GM21367 (cell line): ENCODE data around the gene SPINT3.

ENCODE experiments used
- ATAC-seq: cut with Tn5 transposase; IDR thresholded peaks from one replicate; pipeline ENCODE4 v1.9.1; 2021; ENCODE audit not compliant: unreplicated experiment

SPINT3 gene, protein sequence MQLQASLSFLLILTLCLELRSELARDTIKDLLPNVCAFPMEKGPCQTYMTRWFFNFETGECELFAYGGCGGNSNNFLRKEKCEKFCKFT

DNA sequence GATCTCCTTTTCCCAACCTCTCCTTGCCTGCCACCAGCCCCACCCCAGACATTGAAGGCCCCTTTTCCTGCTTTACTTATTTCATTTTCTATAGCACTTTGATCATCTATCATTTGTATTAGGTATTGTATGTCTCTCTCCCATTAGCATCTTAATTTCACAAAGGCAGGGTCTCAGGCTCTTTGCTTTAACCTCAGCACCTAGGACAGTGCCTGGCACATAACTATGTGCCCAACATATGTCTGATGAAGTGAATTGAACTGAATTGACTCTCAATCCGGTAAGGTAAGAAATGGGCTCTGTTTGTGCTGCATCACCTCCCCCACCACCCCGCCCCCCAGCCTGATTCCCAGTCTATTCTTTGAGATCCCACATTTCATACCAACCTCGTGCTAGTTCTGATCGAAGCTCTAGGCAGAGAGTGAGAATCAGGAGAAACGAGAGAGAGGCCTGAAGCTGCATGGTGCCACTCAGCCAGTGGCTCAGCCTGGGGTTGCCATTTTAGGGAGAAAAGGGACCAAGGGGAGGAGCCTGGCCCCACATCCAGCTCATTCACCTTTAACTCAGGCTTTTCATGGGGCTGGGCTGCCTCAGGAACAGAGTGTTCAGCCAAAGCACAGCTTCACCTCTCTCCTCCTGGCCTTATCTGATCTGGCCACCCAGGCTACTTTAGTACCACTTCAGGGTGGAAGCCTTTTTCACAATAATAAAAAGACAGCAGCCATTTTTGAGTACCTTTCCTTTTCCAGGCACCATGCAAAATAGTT is at the start of gene SPINT3:
Gene SPINT3, minus strand, starts transcription at position 476 of the 767 bp plus-strand sequence. Its CDS starts 14 bp downstream, at position 462.
- ATAC-seq: no peak

DNA sequence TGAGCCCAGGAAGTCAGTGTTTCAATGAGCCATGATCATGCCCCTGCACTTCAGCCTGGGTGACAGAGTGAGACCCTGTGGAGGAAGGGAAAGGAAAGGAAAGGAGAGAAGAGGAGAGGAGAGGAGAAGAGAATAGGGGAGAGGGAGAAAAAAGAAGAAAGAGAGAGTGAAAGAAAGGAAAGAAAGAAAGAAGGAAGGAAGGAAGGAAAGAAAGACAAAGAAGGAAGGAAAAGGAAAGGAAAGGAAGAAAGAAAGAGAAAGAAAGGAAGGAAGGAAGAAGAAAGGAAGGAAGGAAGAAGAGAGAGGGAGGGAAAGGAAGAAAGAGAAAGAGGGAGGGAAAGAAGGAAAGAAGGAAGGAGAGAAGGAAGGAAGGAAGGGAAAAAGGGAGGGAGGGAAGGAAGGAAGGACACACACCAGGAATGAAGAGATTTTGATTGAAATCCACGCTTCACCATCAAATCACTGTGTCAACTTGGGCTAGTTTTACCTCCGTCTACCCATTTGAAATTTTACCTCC is 49.4 kb upstream of the SPINT3 start:
- ATAC-seq: no peak

DNA sequence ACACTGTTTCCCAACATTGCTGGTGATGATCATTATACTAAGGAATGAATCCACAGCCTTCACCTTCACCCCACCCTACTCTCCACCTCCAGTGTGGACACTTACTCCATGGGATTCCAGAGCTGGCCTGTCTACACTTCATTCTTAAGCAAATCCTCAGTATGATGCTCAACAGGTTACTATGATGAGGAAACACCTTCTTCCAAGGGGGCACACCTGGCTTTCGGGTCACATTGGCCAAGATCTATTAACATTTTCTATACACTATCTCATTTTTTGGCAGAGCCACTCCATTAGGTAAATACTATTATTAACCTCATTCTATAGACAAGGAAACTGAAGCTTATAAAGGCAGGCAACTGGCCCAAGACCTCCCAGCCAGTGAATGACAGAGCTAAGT is 39.8 kb upstream of the SPINT3 start:
- ATAC-seq: no peak

DNA sequence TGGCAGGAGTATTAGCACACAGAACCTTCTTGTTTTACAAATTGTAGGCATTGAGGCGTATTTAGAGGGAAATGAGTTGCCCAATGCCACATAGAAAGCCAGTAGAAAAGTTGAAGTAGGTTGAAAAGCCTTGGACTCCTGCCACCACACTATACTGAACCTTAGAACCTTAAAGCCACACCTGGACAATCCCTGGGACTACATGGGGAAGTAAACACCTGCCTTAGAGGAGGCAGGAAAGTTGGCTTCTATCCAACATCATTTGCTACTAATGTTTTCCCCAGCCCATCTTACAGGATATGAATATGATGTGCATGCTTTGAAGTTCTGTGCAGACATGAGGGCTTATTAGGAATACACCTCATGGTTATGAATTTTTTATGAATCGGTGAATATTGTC is 37.0 kb upstream of the SPINT3 start:
- no peak for ATAC-seq

DNA sequence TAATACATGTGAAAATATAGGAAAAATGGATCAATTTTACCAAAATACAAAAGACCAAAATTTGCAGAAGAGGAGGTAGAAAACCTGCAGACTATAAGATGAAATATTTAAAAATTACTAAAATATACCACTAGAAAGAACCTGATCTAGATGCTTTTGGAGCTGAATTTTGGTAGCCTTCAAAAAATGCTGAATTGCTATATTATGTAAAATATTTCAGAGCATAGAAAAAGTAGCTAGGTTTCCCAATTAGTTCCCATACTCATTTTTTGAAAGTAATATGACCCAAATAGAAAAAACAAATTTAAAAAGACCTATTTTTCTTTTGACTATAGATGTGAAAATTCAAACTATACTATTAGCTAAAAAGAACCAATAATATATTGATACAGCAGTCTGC is 35.3 kb upstream of the SPINT3 start:
- ATAC-seq: no peak

DNA sequence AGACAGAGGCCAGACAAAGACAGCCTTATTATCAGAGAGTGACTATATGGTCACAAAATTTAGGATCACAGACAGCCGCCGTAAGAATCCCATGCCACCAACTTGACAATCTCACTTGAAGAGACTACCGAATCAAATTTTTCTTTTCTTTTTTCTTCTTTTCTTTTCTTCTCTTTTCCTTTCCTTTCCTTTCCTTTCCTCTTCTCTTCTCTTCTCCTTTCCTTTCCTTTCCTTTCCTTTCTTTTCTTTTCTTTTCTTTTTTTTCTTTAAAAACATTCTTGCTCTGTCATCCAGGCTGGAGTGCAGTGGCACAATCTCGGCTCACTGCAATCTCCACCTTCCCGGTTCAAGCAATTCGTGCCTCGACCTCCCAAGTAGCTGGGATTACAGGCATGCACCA is 33.0 kb upstream of the SPINT3 start:
- ATAC-seq: no peak

DNA sequence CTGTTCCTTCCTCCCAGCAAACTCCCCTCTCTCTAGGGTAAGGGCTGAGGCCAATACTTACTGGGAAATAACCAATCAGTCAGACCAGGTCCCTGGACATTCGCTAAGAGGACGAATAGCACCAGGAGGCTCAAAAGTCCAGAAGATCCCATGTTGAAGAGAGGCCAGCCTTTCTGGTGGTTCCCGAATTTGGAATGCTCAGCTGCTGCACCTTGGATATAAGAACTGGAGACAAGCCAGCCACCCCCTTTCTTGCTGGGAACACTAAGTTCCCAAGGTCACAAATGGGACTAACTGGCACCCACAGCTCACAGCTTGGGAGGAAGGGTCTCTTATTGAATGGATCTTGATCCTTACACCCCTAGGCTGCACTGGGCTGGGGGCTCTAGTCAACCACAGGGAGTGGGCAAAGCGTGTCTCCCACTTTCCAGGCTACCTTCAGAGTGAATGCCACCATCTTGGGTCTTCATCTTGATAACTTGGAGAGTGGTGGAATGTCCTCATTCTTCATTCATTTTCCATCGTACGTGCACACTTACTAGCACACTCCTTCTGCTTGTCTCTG is 31.9 kb upstream of the SPINT3 start, which contains the start of gene EPPIN:
Gene EPPIN, minus strand, starts transcription at position 196 of the 565 bp plus-strand sequence. Its CDS starts 44 bp downstream, at position 152.
- ATAC-seq: no peak

DNA sequence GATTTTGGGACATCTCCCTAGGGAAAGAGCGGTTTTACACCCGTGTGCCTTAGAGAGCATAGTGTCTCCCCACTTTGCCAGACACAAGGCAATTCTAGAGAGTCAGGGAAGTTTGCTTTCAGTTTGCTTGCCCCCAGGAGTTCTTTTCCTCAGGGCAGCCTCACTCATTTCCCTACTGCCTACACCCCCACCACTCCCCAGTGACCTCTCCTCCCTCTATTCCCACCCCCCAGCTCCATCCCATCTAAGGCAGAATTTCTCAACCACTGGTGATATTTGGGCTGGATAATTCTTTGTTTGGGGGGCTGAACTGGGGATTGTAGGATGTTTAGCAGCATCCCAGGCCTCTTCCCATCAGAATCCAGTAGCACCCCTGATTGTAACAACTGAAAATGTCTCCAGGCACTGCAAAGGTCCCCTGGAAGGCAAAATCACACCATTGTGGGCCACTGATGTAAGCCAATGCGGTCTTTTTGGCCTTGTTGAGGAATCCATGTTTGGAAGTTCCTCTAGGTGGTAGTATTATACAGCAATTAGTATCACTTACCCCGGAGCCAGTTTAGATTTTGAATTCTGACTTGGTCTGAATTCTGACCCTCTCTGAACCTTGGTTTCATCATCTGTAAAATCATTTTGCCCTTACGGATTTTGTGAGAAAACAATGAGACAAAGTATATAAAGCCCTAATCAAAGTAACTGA is 30.5 kb upstream of the SPINT3 start:
- no peak for ATAC-seq

DNA sequence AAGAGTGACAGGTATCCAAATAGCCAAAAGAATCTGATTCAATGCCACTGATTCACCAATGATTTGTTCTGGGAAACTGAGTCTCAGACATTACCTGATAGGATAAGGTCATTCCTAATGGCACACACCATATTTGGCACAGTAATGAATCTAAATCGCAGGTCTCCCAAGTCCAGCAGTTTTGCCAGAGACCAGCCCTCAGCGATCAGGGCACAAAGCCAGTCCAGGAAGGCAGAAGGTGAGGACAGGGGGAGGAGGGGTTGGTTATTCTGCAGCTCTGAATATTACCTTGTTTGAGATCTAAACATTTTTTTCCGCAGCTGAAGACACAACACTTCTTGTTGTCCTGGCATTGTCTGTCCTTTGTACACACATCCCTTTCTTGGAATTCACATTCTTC is 29.9 kb upstream of the SPINT3 start:
- no peak for ATAC-seq

DNA sequence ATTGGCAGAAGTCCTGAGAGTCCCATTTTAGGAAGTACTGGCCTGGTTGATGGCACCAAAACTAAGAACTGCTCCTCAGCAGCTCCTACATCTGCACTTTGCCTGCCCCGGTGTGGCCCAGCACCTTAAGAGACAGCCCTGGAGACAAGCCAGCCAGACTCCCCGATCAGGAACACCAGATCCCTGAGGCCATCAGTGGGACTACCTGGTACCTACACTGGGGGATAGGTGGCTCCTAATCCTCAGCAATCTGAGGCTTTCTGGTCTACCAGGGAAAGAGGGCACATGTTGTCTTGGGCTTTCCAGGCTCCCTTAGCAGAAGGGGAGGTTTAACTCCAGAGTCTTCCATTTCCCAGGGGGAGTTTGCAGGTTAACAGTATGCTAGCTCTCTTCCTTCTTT is 24.0 kb upstream of the SPINT3 start, which contains the start of gene WFDC6:
Gene WFDC6, minus strand, starts transcription at position 101 of the 400 bp plus-strand sequence. Its CDS starts 75 bp downstream, at position 26.
- ATAC-seq: no peak

DNA sequence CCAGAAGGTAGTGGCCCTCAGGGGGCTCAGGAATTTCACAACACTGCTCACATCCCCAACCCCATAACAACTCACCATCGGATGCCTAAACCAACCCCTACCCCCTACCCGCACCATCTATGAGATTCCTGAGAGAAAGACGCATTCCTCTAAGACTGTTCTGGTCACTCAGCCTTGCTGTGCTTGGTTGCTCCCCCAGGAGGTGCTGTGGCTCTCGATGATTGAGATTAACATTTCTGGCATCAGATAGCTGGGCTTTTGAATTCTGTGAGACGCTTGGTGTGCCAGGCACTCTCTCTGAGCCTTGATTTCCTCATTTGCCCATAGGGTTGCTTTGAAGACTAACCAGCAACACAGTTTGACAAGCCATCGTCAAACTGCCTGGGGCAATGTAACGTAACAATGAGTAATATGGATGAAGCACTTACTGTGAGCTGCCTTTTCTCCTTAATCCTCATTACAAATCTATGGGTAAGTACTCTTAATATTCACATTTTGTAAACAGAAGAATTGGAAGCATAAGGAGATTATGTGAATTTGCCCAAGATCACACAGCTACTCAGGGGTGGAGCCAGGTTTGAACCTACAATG is 22.9 kb upstream of the SPINT3 start:
- ATAC-seq: no peak

DNA sequence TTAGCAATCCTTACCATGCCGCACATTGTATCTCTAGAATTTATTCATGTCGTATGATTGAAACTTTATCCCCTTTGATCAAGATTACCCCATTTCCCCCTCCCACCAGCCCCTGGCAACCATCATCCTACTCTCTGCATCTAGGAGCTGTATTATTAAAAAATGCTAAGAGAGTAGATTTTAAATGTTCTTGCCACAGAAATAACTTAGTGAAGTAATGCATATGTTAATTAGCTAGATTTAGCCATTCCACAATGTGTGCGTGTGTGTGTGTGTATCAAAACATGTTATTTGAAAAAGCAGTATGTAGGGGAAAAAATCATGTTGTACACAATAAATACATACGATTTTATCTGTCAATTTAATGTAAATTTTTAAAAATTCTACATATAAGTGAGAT is 11.9 kb upstream of the SPINT3 start:
- ATAC-seq: no peak

DNA sequence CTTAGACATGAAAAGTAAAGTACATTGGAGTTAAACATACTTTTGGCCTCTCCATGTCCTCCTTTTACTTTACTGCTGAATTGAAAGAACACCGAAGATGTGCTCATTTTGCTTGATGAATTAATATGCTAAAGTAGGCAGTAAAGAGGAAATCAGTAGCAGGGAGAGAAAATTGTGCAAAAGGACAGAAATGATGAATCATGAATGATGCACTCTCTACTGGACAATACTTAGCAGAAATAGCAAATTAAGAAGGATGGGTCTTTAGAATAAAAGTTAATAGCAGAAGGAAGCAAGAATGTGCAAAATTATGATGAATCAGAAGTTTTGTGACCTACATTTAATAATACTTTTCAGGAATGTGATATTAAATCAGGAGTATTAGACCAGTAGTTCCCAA is 8.4 kb upstream of the SPINT3 start:
- ATAC-seq: no peak

DNA sequence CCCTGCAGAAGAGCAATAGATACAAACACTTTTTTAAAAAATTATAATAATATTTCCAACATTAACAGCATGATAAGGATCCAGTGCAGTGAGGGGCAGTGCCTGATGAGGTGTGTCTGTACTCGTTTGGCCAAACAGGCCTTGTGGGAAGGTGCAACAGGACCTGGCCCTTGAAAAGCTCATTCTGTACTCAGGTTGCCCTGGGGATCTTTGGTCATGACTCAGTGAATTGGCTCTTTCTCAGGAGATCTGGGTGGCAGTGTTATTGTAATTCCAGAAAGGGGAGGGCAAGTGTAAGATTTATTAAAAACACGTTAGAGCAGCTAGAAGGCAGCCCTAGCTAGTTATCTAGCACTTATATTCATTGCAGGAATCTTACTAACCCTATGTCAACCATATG is 2.9 kb upstream of the SPINT3 start:
- ATAC-seq: no peak

DNA sequence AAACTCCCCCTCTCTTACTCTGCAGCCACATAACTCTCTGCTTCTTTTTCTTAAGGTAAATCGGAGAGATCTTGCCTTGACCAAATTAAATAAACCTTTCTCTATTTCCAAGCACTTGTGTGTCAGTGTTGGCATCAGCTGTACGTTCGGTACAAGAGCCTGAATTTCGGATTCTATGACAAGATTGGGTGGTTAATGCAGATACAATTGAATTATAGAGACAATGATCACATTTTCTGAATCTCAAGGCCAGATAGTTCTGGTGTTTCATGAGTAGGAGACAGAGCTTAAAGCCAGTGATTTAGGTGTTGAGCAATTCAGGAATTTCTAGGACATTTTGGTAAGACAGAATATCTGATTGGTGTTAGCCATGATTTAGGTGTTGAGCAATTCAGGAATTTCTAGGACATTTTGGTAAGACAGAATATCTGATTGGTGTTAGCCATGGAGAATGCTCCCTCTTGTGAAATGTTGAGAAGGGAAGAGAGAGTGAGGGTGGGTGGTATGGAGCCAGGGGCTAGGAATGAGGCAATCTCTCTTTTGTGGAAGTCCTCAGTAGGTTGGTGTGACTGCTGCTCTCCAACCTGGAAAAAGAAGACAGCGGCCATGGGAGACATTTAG is 5.1 kb downstream of the SPINT3 start:
- ATAC-seq: no peak

DNA sequence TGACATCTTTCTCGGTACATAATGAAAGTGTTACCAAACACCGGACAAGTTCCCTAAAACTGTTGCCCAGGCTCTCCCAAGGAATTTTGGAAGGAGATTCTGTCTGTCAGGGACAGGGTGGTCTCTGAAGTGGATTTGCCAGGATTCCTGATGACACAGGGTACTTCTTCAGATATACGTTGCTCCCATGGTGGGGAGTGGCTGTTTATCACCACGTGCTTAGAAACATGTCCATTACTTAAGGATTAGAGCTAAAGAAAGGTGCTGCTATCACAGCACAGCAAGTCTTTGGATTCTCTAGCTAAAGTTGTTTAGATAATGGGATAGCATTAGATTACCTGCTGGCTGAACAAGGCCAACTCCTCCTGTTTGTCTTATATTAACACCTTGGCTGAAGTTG is 6.3 kb downstream of the SPINT3 start:
- ATAC-seq: no peak

DNA sequence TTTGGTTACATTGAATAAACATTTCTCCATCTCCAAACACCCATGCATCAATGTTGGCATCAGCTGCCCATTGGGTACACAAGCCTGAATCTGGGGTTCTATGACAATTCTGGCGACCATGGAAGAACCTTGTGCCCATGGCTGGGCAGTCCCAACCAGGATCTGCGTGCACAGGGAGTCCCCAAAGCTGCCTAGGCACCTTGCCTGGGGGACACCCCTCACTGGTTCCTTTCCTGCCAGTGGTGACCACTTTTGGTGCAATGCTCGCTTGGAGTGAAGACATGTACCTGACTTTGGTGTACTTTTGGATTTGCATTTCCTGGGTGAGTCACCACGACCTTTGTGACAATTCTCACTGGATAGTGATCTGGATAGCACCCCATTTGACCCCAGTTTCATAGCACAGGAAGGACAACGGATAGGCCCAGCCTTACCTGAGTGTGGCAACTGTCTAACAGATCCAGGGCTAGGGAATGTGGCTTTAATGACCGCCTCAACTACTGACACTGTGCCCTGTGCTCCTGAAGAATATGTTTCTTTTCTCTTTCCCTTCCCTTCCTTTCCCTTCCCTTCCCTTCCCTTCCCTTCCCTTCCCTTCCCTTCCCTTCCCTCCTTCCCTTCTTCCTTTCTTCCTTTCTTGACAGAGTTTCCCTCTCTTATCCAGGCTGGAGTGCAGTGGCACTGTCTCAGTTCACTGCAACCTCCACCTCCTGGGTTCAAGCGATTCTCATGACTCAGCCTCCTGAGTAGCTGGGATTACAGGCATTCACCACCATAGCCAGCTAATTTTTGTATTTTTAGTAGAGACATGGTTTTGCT is 7.1 kb downstream of the SPINT3 start:
- ATAC-seq: no peak

DNA sequence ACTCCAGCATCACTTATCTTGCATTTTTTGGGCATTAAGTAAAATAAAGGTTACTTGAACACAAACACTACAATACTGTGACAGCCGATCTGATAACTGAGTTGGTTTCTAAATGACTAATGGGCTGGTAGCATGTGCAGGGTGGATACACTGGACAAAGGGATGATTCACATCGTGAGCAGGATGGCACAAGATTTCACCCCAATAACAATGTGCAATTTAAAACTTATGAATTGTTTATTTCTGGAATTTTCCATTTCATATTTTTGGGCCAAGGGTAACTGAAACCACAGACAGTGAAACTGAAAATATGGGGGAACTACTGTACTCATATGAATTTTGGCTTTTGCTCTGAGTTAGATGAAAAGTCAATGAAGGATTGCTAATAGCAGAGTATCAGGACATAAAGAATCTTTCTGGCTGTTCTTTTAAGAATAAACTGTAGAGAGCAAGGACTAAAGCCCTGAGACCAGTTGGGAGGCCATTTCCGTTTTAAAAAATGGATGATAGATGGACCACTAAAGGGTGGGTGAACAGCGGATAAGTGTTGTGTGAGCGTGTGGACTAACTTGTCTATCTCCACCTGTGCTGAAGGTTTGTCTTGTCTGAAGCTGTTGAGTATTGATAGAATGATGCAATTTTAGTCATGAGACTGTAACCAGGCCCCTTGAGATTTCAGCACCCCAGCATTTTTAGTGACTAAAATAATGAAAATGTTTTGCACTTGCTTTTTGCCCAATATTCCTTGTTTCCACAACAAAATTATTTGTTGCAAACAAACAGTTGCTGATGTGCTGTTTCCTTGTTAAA is 8.2 kb downstream of the SPINT3 start:
- no peak for ATAC-seq

DNA sequence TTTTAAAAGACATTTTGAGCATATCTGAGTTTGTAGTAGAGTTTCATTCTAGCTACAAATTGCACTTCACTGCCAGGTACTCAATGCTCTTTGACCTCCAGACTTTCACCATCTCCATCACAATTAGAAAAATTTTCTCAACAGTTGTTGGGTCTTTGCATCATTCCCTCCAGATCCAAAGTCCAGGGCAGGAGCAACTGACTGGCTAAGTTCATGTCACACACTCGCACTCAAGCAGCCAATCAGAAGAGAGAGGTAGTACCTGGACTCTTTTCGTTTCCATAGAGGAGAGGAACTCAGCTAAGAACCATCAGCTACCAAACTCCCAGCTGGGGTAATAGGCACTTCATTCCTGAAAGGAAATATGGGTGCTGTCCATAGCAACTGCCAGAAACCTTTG is 9.0 kb downstream of the SPINT3 start:
- ATAC-seq: no peak
